Measurements from ENCODE around the gene CDC42EP3.

The CDC42EP3 gene, protein sequence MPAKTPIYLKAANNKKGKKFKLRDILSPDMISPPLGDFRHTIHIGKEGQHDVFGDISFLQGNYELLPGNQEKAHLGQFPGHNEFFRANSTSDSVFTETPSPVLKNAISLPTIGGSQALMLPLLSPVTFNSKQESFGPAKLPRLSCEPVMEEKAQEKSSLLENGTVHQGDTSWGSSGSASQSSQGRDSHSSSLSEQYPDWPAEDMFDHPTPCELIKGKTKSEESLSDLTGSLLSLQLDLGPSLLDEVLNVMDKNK

GRCh38 chr2:37671009-37671815 is at the start of gene CDC42EP3:
Gene CDC42EP3 (minus strand): TSS chr2:37671642. CDS start chr2:37646587, 25,055 bp downstream.
- peak; percentile 57 for DNase-seq

DNA sequence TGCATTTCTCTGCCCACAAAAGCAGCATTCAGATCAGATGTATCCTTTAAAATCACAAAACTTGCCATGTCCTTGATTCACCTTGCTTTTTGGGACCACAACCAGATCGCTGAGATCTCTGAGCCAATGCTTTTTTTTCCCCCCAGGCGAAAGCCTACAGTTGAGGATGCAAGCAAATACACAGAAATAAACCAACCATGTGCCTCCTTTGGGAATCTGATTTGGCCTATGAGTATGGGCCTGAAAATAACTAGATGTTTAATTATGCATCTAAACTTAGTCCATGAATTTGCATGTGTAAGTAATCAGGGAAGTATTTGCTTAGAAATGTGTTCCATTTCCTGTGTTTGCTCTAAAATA is 49.7 kb upstream of the CDC42EP3 start:
- no peak for DNase-seq

- no peak for DNase-seq
Measured at GRCh38 chr2:37720533-37721200, 49.2 kb upstream of the CDC42EP3 start.

DNA sequence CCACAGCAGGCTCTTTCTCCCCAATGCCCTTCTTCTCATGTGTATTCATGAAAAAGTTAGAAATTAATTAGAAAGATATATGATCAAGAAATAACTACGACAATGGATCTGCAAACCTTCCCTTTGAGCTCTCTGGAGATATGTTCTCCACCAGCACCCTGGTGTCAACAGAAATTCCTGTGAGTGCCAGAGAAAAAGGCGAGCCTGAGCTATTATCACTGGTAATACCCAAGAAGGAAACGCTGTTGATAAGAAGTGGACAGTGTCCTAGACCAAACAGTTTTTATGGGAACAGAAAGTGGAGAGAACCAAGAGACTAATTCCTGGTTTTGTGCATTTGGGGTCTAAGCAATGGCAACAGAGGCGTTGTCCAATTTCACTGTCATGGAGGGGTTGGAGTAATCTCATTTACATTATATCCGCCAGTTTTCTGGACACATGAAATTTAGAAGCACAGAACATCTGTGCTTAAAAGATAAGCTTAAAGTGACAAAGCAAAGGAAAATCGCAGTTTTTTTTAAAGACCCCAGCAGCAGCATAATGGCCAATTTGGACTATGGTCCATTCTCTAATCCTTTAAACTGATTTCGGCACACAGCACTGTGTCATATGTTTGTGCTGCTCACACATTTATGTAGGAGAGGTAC is 47.2 kb upstream of the CDC42EP3 start:
- DNase-seq, result no peak

DNA sequence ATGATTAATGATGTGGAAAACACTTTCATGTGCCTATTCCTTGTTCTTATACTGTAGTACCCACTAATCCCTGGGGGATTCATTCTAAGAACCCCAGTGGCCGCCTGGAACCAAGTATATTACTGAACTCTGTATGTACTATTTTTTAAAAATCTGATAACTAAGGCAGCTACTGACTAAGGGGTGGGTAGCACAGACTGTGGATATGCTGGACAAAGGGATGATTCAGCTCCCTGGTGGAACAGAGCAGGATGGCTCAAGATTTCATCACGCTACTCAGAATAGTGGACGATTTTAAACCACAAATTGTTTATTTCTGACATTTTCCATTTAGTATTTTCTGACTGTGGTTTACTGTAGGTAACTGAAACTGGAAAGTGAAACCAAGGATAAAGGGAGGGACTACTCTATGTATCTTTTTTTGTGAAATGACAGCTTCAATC is 41.8 kb upstream of the CDC42EP3 start:
- DNase-seq, result no peak

- no peak for DNase-seq
Measured at GRCh38 chr2:37711831-37712230, 40.4 kb upstream of the CDC42EP3 start.

DNA sequence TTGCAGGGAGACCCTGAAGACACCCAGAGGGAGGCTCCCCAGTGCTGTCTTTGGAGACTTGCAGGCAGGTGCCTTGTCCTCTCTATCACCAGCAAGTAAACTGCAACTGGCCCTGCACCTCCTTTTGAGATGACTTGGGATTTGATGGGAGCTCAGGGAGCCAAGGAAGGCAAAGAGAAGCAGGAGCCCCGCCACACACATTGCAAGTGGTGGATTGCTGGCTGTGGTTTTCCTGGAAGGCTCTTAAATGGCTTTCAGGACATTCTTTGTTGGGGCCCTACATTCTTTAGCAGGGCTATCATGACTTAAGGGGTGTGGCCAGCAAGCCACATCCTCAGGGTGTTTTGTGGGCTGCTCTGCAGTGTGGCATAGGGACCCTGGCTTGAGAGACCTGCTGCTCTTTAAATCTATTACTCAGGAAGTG is 39.9 kb upstream of the CDC42EP3 start:
- no peak for DNase-seq

- no peak for DNase-seq
Measured at GRCh38 chr2:37709111-37709510, 37.7 kb upstream of the CDC42EP3 start.

DNA sequence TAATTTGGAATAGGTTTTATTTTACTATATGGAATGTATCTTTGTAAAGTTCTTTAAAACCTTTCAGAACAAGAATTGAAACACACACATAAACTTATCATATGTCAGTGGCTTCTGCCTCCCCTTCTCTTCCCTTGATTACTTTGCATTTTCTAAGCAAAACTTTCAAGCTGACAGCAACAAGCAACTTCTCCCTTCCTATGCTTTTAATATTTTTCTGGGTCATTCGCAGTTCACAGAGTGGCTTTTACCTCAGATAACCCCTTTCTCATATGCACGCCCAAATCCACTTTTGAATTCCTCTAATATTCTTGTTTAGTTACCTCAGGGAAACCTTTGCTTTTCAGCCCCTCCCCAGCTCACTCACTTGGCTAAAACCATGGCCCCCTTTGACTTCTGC is 36.7 kb upstream of the CDC42EP3 start:
- no peak for DNase-seq

DNA sequence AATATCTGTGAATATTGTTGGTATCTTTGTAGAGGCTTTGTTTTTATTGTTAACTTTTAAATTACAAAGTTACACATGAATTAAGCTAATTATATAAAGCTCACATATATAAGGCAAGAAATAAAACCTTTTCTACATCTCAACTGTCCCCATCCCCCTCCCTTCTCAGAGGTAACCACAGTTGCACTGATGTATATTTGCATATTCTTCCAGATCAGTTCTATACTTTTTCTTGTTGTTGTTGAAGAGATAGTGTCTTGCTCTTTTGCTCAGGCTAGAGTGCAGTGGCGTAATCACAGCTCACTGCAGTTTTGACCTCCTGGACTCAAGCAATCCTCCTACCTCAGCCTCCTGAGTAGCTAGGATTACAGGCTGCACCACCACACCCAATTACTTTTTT is 36.0 kb upstream of the CDC42EP3 start:
- DNase-seq, result no peak

DNA sequence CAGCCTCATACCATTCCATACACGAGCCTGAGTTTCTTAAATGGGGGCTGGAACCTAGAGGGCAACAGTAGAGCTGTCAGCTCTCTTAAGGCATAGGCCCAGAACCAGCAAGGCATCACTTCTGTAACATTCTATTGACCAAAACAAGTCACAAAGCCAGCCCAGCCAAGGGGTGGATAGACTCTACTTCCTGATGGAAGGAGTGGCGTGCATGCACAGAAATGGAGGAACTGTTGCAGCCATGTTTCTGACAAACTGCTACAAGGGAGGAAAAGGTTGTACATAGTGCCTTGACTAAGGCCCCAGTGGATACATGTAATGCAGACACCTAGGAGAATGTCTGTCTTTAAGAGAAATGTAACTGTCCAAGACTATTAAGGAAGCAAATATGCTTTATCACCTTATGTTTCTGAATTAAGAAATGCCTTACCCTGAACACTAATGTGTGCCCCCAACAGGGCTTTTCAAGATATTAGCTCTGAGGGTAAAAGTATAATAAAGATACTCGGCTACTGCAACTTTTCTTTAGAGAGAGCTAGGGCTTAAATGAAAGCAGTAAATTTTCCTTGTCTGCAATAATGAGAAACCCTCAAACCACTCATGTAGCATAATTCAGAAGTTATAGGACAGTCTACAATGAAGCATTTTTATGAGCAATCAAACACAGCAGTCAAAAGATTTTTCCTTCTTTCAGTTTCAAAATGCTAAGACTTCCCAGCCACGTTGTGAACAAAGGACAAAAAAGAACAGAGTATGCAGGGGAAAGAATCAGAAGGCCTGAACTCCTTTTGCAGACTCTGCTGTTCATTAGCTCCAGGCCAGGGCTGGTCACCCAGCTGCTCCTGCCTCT is 35.1 kb upstream of the CDC42EP3 start:
- no peak for DNase-seq

GRCh38 chr2:37705191-37705590 is 33.7 kb upstream of the CDC42EP3 start:
- no peak for DNase-seq

DNA sequence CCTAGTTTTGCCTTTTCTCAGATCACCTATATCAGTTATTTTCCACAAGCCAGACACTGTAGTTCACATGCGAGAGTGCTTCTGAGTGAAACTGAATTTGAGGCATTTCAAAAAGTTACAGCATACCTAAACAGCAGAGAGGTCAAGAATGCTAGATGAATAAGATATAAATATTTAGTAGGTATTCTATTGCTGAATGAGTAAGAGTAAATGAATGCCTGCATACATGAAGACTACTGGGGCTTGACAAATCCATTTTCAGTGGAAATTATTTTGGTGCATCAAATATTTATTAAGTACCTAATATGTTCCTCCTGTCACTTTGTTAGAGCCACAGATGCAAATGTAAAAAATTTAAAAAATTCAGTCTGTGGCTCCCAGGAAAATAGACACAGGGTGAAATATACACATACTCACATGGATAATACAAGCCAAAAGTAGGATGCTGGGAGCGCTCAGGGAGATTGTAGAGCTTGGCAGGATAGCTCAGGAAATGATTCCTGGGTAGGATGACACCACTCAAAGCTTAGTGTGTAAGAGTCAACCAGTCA is 27.6 kb upstream of the CDC42EP3 start:
- DNase-seq, result no peak

GRCh38 chr2:37695336-37695735 is 23.9 kb upstream of the CDC42EP3 start:
- DNase-seq, result no peak

DNA sequence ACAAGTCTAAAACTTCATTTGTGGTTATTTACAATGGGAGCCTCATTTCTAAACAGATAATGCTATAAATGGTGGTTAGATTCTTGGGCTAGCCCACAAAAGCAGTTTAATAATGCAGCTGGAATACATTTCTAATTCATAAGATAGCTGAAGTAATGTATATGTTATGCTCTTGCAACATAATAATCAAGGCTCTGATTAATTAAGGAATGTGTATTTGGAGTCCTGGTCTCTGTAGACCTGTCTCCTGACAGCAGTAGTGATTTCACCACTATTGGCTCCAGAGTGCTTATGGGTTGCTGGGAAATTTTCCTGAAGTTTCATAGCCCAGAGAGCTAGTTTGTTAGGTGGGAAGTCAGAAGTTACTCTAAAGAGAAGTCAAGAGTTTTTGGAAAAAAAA is 21.3 kb upstream of the CDC42EP3 start:
- DNase-seq, result no peak

GRCh38 chr2:37689751-37690150 is 18.3 kb upstream of the CDC42EP3 start:
- no peak for DNase-seq

- DNase-seq, result no peak
Measured at GRCh38 chr2:37688771-37689468, 17.5 kb upstream of the CDC42EP3 start.

DNA sequence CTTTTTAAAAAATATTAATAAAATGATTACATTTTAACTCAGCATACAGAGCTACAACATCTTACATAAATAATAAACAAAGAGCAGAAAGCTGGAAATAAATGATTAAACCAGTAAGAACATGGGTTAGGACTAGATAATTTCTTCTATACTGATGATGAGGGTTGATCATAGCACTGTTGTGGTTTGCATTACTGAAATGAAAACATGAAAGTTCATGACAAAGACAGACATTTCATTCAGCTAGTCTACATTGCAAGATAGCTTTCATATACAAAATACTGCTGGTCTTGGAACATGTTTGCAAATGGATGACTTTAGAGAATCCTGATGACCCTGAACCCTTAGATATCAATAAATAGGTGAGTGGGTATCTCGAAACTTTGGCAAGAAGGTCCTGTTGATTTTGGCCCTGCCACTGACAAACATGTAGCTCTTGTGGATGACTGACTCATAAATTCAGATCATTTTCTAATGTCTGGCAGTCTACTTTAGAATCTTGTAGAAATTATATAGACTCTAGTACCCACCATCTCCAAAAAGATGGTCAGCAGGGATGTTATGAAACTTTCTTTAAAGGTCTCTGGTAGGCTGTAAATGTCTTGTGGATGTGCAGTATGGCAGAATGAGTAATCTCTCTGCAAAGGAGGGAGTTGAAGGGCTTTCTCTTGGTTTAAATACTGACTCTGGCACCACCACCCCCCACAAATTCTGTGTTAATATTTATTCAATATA is 15.5 kb upstream of the CDC42EP3 start:
- no peak for DNase-seq

DNA sequence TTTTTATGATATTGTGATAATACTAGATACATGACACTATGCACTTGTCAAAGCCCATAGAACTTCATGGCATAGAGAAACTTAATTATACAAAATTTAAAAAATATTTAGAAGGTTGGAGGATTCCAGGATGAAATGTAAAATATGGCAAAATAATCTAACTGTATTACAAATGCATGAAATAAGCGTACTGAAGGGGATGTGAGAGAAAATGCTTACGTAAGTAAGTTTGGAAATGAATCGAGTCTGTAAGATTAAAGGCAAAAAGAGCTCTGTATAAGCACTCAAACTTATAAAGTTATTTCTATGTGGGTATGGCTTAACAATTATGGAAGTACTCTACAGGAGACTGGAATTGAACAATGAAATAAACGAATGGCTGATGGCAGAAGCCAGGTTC is 13.4 kb upstream of the CDC42EP3 start:
- DNase-seq, result no peak

GRCh38 chr2:37683921-37684780 is 12.7 kb upstream of the CDC42EP3 start:
- no peak for DNase-seq

All from activated T-cell treated with anti-CD3 and anti-CD28 coated beads for 4 hours (primary cell).